Neuron (in vitro differentiated cells): ENCODE measurements around the gene SLX1A.
A peak's percentile ranks its signal among the peaks of the same experiment; 100 is the strongest.
"Not testable (repeated sequence)": the region's sequence is repeated elsewhere in the genome, so short reads cannot be mapped to it uniquely, and the experiment has no call there.

ENCODE experiments used
- H2AFZ ChIP-seq: one replicate; pipeline ENCODE4 v1.6.1; 2013; ENCODE audit warnings: low read depth, mild to moderate bottlenecking, inconsistent platforms, low read length, moderate library complexity
- H3K27me3 ChIP-seq: one replicate; pipeline ENCODE4 v1.6.1; 2013; ENCODE audit warnings: low read length; ENCODE audit not compliant: insufficient read depth
- H3K36me3 ChIP-seq: one replicate; pipeline ENCODE4 v1.6.1; 2013; ENCODE audit warnings: low read length; ENCODE audit not compliant: insufficient read depth
- H3K4me1 ChIP-seq: one replicate; pipeline ENCODE4 v1.6.1; 2013; ENCODE audit warnings: low read length; ENCODE audit not compliant: insufficient read depth
- H3K4me3 ChIP-seq: 2 replicates; pipeline ENCODE4 v1.5.1; 2013; ENCODE audit warnings: mild to moderate bottlenecking, low read length, moderate library complexity
- H3K9me3 ChIP-seq: one replicate; pipeline ENCODE4 v1.6.1; 2013; ENCODE audit warnings: low read length

The SLX1A gene

GRCh38 chr16:30169416-30169815 lies 24.3 kb upstream of the SLX1A start:
- not testable (repeated sequence) for H3K27me3 ChIP-seq, H3K9me3 ChIP-seq, H3K36me3 ChIP-seq, H3K4me1 ChIP-seq, H3K4me3 ChIP-seq, H2AFZ ChIP-seq

- H3K4me1 ChIP-seq, H3K9me3 ChIP-seq, H3K4me3 ChIP-seq, H3K36me3 ChIP-seq, H2AFZ ChIP-seq, H3K27me3 ChIP-seq: not testable (repeated sequence)
Measured at GRCh38 chr16:30170145-30170544, 23.5 kb upstream of the SLX1A start.

- no peaks in the 10 kb centered on the region for H3K36me3 ChIP-seq
- H2AFZ ChIP-seq = no peak overlapping the region
- H3K27me3 ChIP-seq = no peaks in the 10 kb centered on the region
- H3K4me3 ChIP-seq = no peak overlapping the region
- H3K9me3 ChIP-seq = no peaks in the 10 kb centered on the region
- H3K4me1 ChIP-seq = no peaks in the 10 kb centered on the region
Measured at GRCh38 chr16:30173054-30173453, 20.6 kb upstream of the SLX1A start.

GRCh38 chr16:30176876-30177275 lies 16.8 kb upstream of the SLX1A start:
- not testable (repeated sequence) for H3K36me3 ChIP-seq, H2AFZ ChIP-seq, H3K9me3 ChIP-seq, H3K4me1 ChIP-seq, H3K4me3 ChIP-seq, H3K27me3 ChIP-seq

GRCh38 chr16:30179195-30179594 lies 14.5 kb upstream of the SLX1A start:
- no peak overlapping the region for H3K4me3 ChIP-seq
- H3K9me3 ChIP-seq = no peaks in the 10 kb centered on the region
- no peak overlapping the region for H2AFZ ChIP-seq
- peaks cover 2% of the 10 kb centered on the region for H3K27me3 ChIP-seq
- peaks cover 8% of the 10 kb centered on the region for H3K4me1 ChIP-seq
- no peaks in the 10 kb centered on the region for H3K36me3 ChIP-seq

- Histone ChIP-seq H3K36me3 (no peaks in the 10 kb centered on the region), H3K4me3 (no peak overlapping the region)
Measured at GRCh38 chr16:30179931-30180330, 13.7 kb upstream of the SLX1A start.

GRCh38 chr16:30180741-30181140 lies 12.9 kb upstream of the SLX1A start:
- H3K36me3 ChIP-seq = no peaks in the 10 kb centered on the region
- H3K4me1 ChIP-seq = peaks cover 13% of the 10 kb centered on the region
- H3K9me3 ChIP-seq = no peaks in the 10 kb centered on the region
- H3K4me3 ChIP-seq = no peak overlapping the region
- no peak overlapping the region for H2AFZ ChIP-seq
- peaks cover 2% of the 10 kb centered on the region for H3K27me3 ChIP-seq

More at GRCh38 chr16:30179931-30180330, 13.7 kb upstream of the SLX1A start:
- Histone ChIP-seq H3K9me3 (no peaks in the 10 kb centered on the region), H3K27me3 (peaks cover 2% of the 10 kb centered on the region), H2AFZ (no peak overlapping the region), H3K4me1 (peaks cover 13% of the 10 kb centered on the region)

GRCh38 chr16:30183233-30184095 lies 10.2 kb upstream of the SLX1A start, which contains the start of gene CORO1A:
Gene CORO1A, plus strand, starts transcription at chr16:30183602. Its CDS starts 1,608 bp downstream, at chr16:30185210.
- Histone ChIP-seq H3K27me3 (peaks cover 2% of the 10 kb centered on the region), H3K9me3 (no peaks in the 10 kb centered on the region), H3K4me1 (peaks cover 13% of the 10 kb centered on the region), H3K36me3 (peaks cover 4% of the 10 kb centered on the region), H2AFZ (peak within 1 kb of the TSS; percentile 72), H3K4me3 (peak within 1 kb of the TSS; percentile 79)

- peak overlapping the region; percentile 79 for H3K4me3 ChIP-seq
- no peaks in the 10 kb centered on the region for H3K27me3 ChIP-seq
- H2AFZ ChIP-seq = peak overlapping the region; percentile 72
- H3K9me3 ChIP-seq = no peaks in the 10 kb centered on the region
- H3K36me3 ChIP-seq = peaks cover 4% of the 10 kb centered on the region
- peaks cover 13% of the 10 kb centered on the region for H3K4me1 ChIP-seq
Measured at GRCh38 chr16:30184096-30184890, 9.4 kb upstream of the SLX1A start.

- Histone ChIP-seq H3K36me3 (peaks cover 4% of the 10 kb centered on the region), H3K9me3 (no peaks in the 10 kb centered on the region), H3K27me3 (no peaks in the 10 kb centered on the region), H3K4me3 (no peak overlapping the region), H2AFZ (no peak overlapping the region), H3K4me1 (peaks cover 13% of the 10 kb centered on the region)
Measured at GRCh38 chr16:30184891-30185682, 8.6 kb upstream of the SLX1A start.

GRCh38 chr16:30185683-30186421 lies 7.8 kb upstream of the SLX1A start:
- H2AFZ ChIP-seq = no peak overlapping the region
- H3K4me3 ChIP-seq = no peak overlapping the region
- H3K36me3 ChIP-seq = peaks cover 4% of the 10 kb centered on the region
- peaks cover 13% of the 10 kb centered on the region for H3K4me1 ChIP-seq
- H3K27me3 ChIP-seq = no peaks in the 10 kb centered on the region
- no peaks in the 10 kb centered on the region for H3K9me3 ChIP-seq

- Histone ChIP-seq H2AFZ (no peak overlapping the region), H3K4me3 (no peak overlapping the region), H3K9me3 (no peaks in the 10 kb centered on the region), H3K27me3 (no peaks in the 10 kb centered on the region), H3K4me1 (peaks cover 13% of the 10 kb centered on the region), H3K36me3 (peaks cover 4% of the 10 kb centered on the region)
Measured at GRCh38 chr16:30186444-30186781, 7.3 kb upstream of the SLX1A start.
